CD4-positive, alpha-beta memory T cell (primary cell): Measurements from ENCODE around the gene ZNF888. TPM values are rescaled to one million over a fixed set of nuclear protein-coding genes. Genes with fewer than 3 reads are reported as not detected.
"Not testable (repeated sequence)": the region's sequence is repeated elsewhere in the genome, so short reads cannot be mapped to it uniquely, and the experiment has no call there.

ENCODE experiments used
- CTCF ChIA-PET: fragments of 350-600 bp; sonication (Branson Sonifier 250); formaldehyde crosslinking; loops from one replicate; lab custom pipeline; 2021; ENCODE audit warnings: inconsistent platforms; ENCODE audit not compliant: partially characterized antibody; lab: Charles Lee
- POLR2A ChIA-PET: fragments of 350-600 bp; sonication (Branson Sonifier 250); formaldehyde crosslinking; loops from one replicate; lab custom pipeline; 2021; ENCODE audit not compliant: partially characterized antibody; lab: Charles Lee
- DNase-seq, 5 donors: peaks; one replicate each; pipeline versions ENCODE4 v3.0.0 to v3.0.0-alpha.2; 2020 to 2022; ENCODE audit warnings: mixed read lengths in 1 of 5
- H3K27ac ChIP-seq: one replicate; pipeline ENCODE4 v1.7.0; 2013; ENCODE audit warnings: low read depth, low read length
- H3K27me3 ChIP-seq: 2 replicates; pipeline ENCODE4 v1.7.0; 2013; ENCODE audit warnings: mild to moderate bottlenecking, low read length, moderate library complexity; ENCODE audit not compliant: insufficient read depth
- H3K36me3 ChIP-seq: 2 replicates; pipeline ENCODE4 v1.7.0; 2013; ENCODE audit warnings: mild to moderate bottlenecking, low read length, moderate library complexity; ENCODE audit not compliant: insufficient read depth
- H3K4me1 ChIP-seq: 2 replicates; pipeline ENCODE4 v1.7.0; 2013; ENCODE audit warnings: mild to moderate bottlenecking, low read length, moderate library complexity; ENCODE audit not compliant: insufficient read depth
- H3K4me3 ChIP-seq, 2 donors: one replicate each; pipeline ENCODE4 v1.7.0; 2013; ENCODE audit warnings: low read length in 2 of 2, mild to moderate bottlenecking in 1 of 2
- H3K9me3 ChIP-seq, 2 donors: one replicate each; pipeline ENCODE4 v1.7.0; 2013; ENCODE audit warnings: low read length in 2 of 2, control low read depth in 1 of 2; ENCODE audit not compliant: control insufficient read depth in 1 of 2
- H3K27ac Mint-ChIP-seq, 7 donors: one replicate each; pipeline ENCODE4 v1.8.0; 2020 to 2021; ENCODE audit warnings: mixed read lengths in 7 of 7, mild to moderate bottlenecking in 6 of 7, inconsistent platforms in 3 of 7, moderate library complexity in 3 of 7
- H3K27me3 Mint-ChIP-seq, 2 donors: one replicate each; pipeline ENCODE4 v1.8.0; 2020 to 2021; ENCODE audit warnings: mixed read lengths in 2 of 2
- H3K36me3 Mint-ChIP-seq, 2 donors: one replicate each; pipeline ENCODE4 v1.8.0; 2020 to 2021; ENCODE audit warnings: mixed read lengths in 2 of 2, inconsistent platforms in 1 of 2, mild to moderate bottlenecking in 1 of 2
- H3K4me1 Mint-ChIP-seq, 4 donors: one replicate each; pipeline ENCODE4 v1.8.0; 2020 to 2021; ENCODE audit warnings: mixed read lengths in 4 of 4, mild to moderate bottlenecking in 1 of 4
- H3K4me3 Mint-ChIP-seq, 8 donors: one replicate each; pipeline ENCODE4 v1.8.0; 2020 to 2021; ENCODE audit warnings: mixed read lengths in 8 of 8, mild to moderate bottlenecking in 7 of 8, moderate library complexity in 6 of 8, inconsistent platforms in 3 of 8
- H3K9me3 Mint-ChIP-seq, 8 donors: one replicate each; pipeline ENCODE4 v1.8.0; 2020 to 2021; ENCODE audit warnings: mixed read lengths in 8 of 8, mild to moderate bottlenecking in 5 of 8, inconsistent platforms in 3 of 8, moderate library complexity in 1 of 8
- intact Hi-C: fragments of 100-400 bp; cut with micrococcal nuclease; formaldehyde crosslinking; loops from one replicate; pipeline ENCODE4 v1.15.1; 2023
- polyA plus RNA-seq, 2 donors: library from polyadenylated mRNA; unstranded; fragments of 300-500 nt; fragmentation: Illumina TruSeq; gene quantifications; one replicate each; pipeline ENCODE4 v1.2.3, GENCODE V29; 2021
- total RNA-seq, 2 experiments: library from RNA; stranded (reverse); gene quantifications; one replicate each; pipeline ENCODE4 v1.2.3, GENCODE V29; 2021

Gene ZNF888
- total and polyA plus RNA-seq, 4 experiments from 2014 or later, result 1.2 to 11.4 (median 6.8) TPM

DNA sequence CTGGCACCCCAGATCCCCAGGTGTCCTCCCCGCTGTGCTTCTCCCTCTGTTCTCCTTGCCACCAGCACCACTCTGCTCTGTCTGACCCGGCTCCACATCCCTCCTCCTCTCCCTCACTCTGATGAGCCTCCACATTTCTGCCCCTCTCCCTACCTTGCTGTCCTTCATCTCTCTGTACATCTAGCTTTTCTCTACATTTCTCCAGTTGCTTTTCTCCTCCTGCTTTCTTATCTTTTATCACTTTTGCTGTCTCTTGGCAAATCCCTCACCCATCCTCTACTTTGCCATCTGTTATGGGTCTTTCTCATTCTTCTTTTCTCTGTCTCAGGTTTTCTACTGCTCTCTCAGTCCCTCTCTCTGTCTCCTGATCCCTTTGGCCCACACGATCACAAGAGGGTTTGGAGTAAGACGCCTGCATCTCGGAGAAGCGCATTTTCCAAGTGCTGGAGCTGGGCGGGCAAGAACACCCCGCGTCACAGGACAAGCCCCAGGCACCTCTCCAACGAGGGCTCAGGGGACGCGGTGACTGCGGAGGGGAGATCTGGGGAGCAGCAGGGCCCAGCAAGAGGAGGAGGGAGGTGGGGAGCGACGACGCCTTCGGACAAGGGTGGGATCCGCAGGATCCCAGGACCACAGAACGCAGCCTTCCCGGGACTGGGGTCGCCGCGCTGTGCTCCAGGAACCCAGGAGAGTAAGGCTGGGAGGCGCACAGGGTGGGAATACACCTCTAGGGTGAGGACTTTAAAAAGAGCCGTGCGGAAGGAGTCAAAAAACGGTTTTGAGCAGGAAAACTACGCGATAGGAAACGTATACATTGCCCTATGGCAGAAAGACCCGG lies 66.5 kb downstream of the ZNF888 start:
- H3K36me3 ChIP-seq, H3K4me1 ChIP-seq, H3K9me3 ChIP-seq, CTCF ChIA-PET, H3K27me3 Mint-ChIP-seq, H3K27me3 ChIP-seq, DNase-seq: not testable (repeated sequence)
- intact Hi-C loops, result loop anchor here (1.0 to 5.0 kb wide), 4 partner anchors 41 to 246 kb away; partner anchors contain the start of genes ZNF160, ZNF320 and ZNF816
- peak overlapping the region; percentile 54 to 76 for H3K4me3 ChIP-seq
- Mint-ChIP-seq H3K4me1 (peaks cover 12 to 42% (median 19%) of the 10 kb centered on the region in 4 donors), H3K4me3 (peak overlapping the region; percentile 86 to 98 (median 94)), H3K36me3 (peaks cover 30 to 32% of the 10 kb centered on the region in 2 donors), H3K27ac (peak overlapping the region; percentile 61 to 96 (median 94)), H3K9me3 (peaks cover 0 to 15% (median 5%) of the 10 kb centered on the region in 8 donors)
- peak overlapping the region; percentile 61 for H3K27ac ChIP-seq
- POLR2A ChIA-PET, result interaction anchor here (1.0 kb wide), 1 partner anchor 41 kb away, joined by 3 read pairs; the partner anchor contains the start of gene ZNF320

Other genes with a start within 250 kb of the ZNF888 start
- 10 to 100 TPM; 52.8 to 53.7 TPM for gene ZNF611, start 188.4 kb downstream of the ZNF888 start, total RNA-seq
- gene ZNF611, start 188.4 kb downstream of the ZNF888 start, polyA plus RNA-seq, result 10 to 100 TPM; 23.6 to 37.9 TPM
- gene ZNF600, start 136.6 kb downstream of the ZNF888 start, total RNA-seq, result 10 to 100 TPM; 43.3 to 47.8 TPM
- gene ZNF600, start 136.6 kb downstream of the ZNF888 start, polyA plus RNA-seq, result 10 to 100 TPM; 10.9 to 20.1 TPM
- gene ZNF28, start 101.8 kb downstream of the ZNF888 start, total RNA-seq, result 10 to 100 TPM; 21.6 to 24.6 TPM
- gene ZNF28, start 101.8 kb downstream of the ZNF888 start, polyA plus RNA-seq, result 10 to 100 TPM; 14.9 to 21.5 TPM
- 10 to 100 TPM; 25.2 to 25.7 TPM for gene ZNF468, start 65.8 kb downstream of the ZNF888 start, total RNA-seq
- 10 to 100 TPM; 20.9 to 24.9 TPM for gene ZNF468, start 65.8 kb downstream of the ZNF888 start, polyA plus RNA-seq
- gene ZNF320, start 25.8 kb downstream of the ZNF888 start, total RNA-seq, result 10 to 100 TPM; 14.1 to 15.6 TPM
- 1 to 10 TPM in 1 of 2 donors, not detected in 1; 2.8 TPM for gene ZNF320, start 25.8 kb downstream of the ZNF888 start, polyA plus RNA-seq
- 10 to 100 TPM; 26.1 to 29.6 TPM for gene ZNF816, start 39.5 kb upstream of the ZNF888 start, total RNA-seq
- gene ZNF816, start 39.5 kb upstream of the ZNF888 start, polyA plus RNA-seq, result 10 to 100 TPM in 1 of 2 donors, 1 to 10 TPM in 1; 6.5 to 19.9 TPM
- not detected for gene ERVV-1, start 90.5 kb upstream of the ZNF888 start, total RNA-seq
- gene ERVV-1, start 90.5 kb upstream of the ZNF888 start, polyA plus RNA-seq, result not detected
- not detected for gene ERVV-2, start 121.3 kb upstream of the ZNF888 start, total RNA-seq
- gene ERVV-2, start 121.3 kb upstream of the ZNF888 start, polyA plus RNA-seq, result not detected
- 10 to 100 TPM; 72.0 to 81.1 TPM for gene ZNF160, start 180.0 kb upstream of the ZNF888 start, total RNA-seq
- 10 to 100 TPM; 19.0 to 31.0 TPM for gene ZNF160, start 180.0 kb upstream of the ZNF888 start, polyA plus RNA-seq
- gene ZNF415, start 209.5 kb upstream of the ZNF888 start, total RNA-seq, result 1 to 10 TPM; 1.0 to 1.3 TPM
- 1 to 10 TPM; 1.6 to 1.8 TPM for gene ZNF415, start 209.5 kb upstream of the ZNF888 start, polyA plus RNA-seq
- 10 to 100 TPM; 23.0 to 24.3 TPM for gene ZNF347, start 235.6 kb upstream of the ZNF888 start, total RNA-seq
- 1 to 10 TPM; 3.4 to 4.5 TPM for gene ZNF347, start 235.6 kb upstream of the ZNF888 start, polyA plus RNA-seq